ENCODE results near the gene TPCN2. TPM values are rescaled to one million over a fixed set of nuclear protein-coding genes. Genes with fewer than 3 reads are reported as not detected.

TPCN2 gene
- total and polyA plus RNA-seq, 4 donors: 6.4 to 20.8 (median 12.1) TPM

DNA sequence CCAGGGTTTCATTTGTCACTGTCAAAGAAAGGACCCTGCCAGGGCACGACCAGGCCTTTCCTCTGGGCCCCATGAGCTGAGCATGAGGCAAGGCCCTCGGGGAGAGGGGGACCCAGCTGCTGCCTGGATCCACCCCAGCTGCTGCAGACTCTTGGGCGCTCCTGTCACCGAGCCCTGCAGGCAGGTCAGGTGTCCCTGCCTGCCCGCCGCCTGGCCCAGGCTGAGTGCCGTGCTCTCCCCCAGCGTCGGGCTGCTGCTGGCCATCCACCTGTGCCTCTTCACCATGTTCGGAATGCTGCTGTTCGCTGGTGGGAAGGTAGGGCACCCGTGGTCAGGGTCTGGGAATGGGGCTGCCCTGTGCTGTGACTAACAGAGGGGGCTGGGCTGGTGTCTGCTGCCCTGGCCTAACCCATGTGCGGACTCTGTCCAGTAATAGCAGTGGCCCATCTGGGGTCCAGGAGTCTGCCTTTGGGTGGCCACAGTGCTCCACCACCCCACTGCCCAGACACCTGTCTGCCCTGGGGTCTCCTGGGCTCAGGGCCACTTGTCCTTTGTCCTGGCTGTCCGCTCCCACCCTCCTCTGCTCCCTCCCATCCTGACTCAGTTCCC, 15.0 kb downstream of the TPCN2 start:
- no peak overlapping the region for H3K9ac ChIP-seq (ENCODE audit: low read depth in 1 of 2, low read length in 2 of 2)
- peaks cover 8 to 50% (median 10%) of the 10 kb centered on the region in 4 donors for H3K36me3 ChIP-seq (ENCODE audit: control insufficient read depth in 4 of 4, insufficient read depth in 3 of 4, low read depth in 1 of 4, low read length in 3 of 4)
- no peaks in the 10 kb centered on the region for H3K9me3 ChIP-seq (ENCODE audit: control insufficient read depth in 4 of 4, low read length in 3 of 4)
- TF ChIP-seq ATF3 (IDR thresholded peaks at IDR 0.05) (no peak), YY1 (IDR thresholded peaks at IDR 0.05) (no peak), TAF1 (conservative IDR thresholded peaks at IDR 0.05) (no peak)
- TF ChIP-seq, protein P1, sequence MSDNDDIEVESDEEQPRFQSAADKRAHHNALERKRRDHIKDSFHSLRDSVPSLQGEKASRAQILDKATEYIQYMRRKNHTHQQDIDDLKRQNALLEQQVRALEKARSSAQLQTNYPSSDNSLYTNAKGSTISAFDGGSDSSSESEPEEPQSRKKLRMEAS (IDR thresholded peaks at IDR 0.05): no peak
- no peak overlapping the region for H3K27ac ChIP-seq (ENCODE audit: low read depth in 1 of 2, low read length in 2 of 2)
- no peaks in the 10 kb centered on the region for H3K27me3 ChIP-seq (ENCODE audit: control insufficient read depth in 4 of 4, insufficient read depth in 4 of 4, low read length in 3 of 4)
- WGBS: 87% methylated on average over 14 of the region's 14 CpGs
- H3K4me1 ChIP-seq (ENCODE audit: control insufficient read depth in 4 of 4, insufficient read depth in 4 of 4, low read length in 3 of 4): no peaks in the 10 kb centered on the region
- no peak overlapping the region for H3K4me3 ChIP-seq (ENCODE audit: low read depth in 1 of 3, low read length in 3 of 3)
- DNase-seq (ENCODE audit: low spot score): no peak

DNA sequence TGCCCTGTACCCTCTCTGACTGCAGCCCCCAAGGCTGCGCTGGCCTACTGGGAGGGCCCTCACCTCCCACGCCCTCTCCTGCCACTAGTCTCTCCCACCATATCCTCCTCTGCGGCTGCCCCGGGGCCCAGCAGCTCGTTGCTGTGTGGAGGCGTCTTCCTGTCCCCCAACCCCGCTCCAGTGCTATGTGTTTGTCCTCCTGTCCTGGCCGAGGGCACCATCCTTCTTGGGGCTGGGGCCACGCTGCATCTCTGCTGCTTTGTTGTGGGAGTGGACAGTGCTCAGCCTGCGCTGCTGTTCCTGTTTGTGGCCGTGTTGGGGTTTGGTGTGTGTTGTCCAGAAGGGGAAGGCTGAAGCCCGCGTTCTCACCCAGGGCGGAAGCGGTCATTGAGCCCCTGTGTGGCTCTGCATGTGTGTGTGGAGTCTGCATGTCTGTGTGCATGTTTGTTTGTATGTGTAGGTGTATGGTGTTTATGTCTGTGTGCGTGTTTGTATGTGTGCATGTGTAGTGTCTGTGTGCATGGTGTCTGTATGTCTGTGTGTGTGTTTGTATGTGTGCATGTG, 15.7 kb downstream of the TPCN2 start:
- H3K4me3 ChIP-seq (ENCODE audit: low read depth in 1 of 3, low read length in 3 of 3): no peak overlapping the region
- no peaks in the 10 kb centered on the region for H3K9me3 ChIP-seq (ENCODE audit: control insufficient read depth in 4 of 4, low read length in 3 of 4)
- H3K9ac ChIP-seq (ENCODE audit: low read depth in 1 of 2, low read length in 2 of 2): no peak overlapping the region
- no peak overlapping the region for H3K27ac ChIP-seq (ENCODE audit: low read depth in 1 of 2, low read length in 2 of 2)
- 90% methylated on average over 16 of the region's 16 CpGs for WGBS
- TF ChIP-seq NR2F2 (IDR thresholded peaks at IDR 0.05): no peak
- TF ChIP-seq TAF1 (conservative IDR thresholded peaks at IDR 0.05): no peak
- TF ChIP-seq, protein P2, sequence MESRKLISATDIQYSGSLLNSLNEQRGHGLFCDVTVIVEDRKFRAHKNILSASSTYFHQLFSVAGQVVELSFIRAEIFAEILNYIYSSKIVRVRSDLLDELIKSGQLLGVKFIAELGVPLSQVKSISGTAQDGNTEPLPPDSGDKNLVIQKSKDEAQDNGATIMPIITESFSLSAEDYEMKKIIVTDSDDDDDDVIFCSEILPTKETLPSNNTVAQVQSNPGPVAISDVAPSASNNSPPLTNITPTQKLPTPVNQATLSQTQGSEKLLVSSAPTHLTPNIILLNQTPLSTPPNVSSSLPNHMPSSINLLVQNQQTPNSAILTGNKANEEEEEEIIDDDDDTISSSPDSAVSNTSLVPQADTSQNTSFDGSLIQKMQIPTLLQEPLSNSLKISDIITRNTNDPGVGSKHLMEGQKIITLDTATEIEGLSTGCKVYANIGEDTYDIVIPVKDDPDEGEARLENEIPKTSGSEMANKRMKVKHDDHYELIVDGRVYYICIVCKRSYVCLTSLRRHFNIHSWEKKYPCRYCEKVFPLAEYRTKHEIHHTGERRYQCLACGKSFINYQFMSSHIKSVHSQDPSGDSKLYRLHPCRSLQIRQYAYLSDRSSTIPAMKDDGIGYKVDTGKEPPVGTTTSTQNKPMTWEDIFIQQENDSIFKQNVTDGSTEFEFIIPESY (IDR thresholded peaks at IDR 0.05): no peak
- no peak for TF ChIP-seq SP1 (IDR thresholded peaks at IDR 0.05)
- TF ChIP-seq HNF4G (IDR thresholded peaks at IDR 0.05): no peak
- TF ChIP-seq RAD21 (IDR thresholded peaks at IDR 0.05): no peak
- H3K27me3 ChIP-seq (ENCODE audit: control insufficient read depth in 4 of 4, insufficient read depth in 4 of 4, low read length in 3 of 4): no peaks in the 10 kb centered on the region
- no peaks in the 10 kb centered on the region for H3K4me1 ChIP-seq (ENCODE audit: control insufficient read depth in 4 of 4, insufficient read depth in 4 of 4, low read length in 3 of 4)
- H3K36me3 ChIP-seq (ENCODE audit: control insufficient read depth in 4 of 4, insufficient read depth in 3 of 4, low read depth in 1 of 4, low read length in 3 of 4): peaks cover 6 to 44% (median 9%) of the 10 kb centered on the region in 4 donors
- DNase-seq (ENCODE audit: low spot score): no peak

GRCh38 chr11:69065147-69065710, 16.5 kb downstream of the TPCN2 start:
- DNase-seq (ENCODE audit: low spot score): no peak
- H3K36me3 ChIP-seq (ENCODE audit: control insufficient read depth in 4 of 4, insufficient read depth in 3 of 4, low read depth in 1 of 4, low read length in 3 of 4): peaks cover 2 to 38% (median 10%) of the 10 kb centered on the region in 4 donors
- TF ChIP-seq YY1 (IDR thresholded peaks at IDR 0.05) (no peak), GABPA (IDR thresholded peaks at IDR 0.05 in 1 of 2, conservative IDR thresholded peaks at IDR 0.05 in 1 of 2) (no peak)

More at GRCh38 chr11:69065147-69065710, 16.5 kb downstream of the TPCN2 start:
- no peaks in the 10 kb centered on the region for H3K4me1 ChIP-seq (ENCODE audit: control insufficient read depth in 4 of 4, insufficient read depth in 4 of 4, low read length in 3 of 4)
- no peak overlapping the region for H3K4me3 ChIP-seq (ENCODE audit: low read depth in 1 of 3, low read length in 3 of 3)
- H3K27ac ChIP-seq (ENCODE audit: low read depth in 1 of 2, low read length in 2 of 2): no peak overlapping the region
- H3K9me3 ChIP-seq (ENCODE audit: control insufficient read depth in 4 of 4, low read length in 3 of 4): no peaks in the 10 kb centered on the region
- 88% methylated on average over 19 of the region's 19 CpGs for WGBS
- no peak overlapping the region for H3K9ac ChIP-seq (ENCODE audit: low read depth in 1 of 2, low read length in 2 of 2)
- H3K27me3 ChIP-seq (ENCODE audit: control insufficient read depth in 4 of 4, insufficient read depth in 4 of 4, low read length in 3 of 4): no peaks in the 10 kb centered on the region
